OCI-LY7 (cell line): Measurements from ENCODE around the gene ZNF74.
"Not testable (repeated sequence)": the region's sequence is repeated elsewhere in the genome, so short reads cannot be mapped to it uniquely, and the experiment has no call there.

Experiments used
- EZH2phosphoT487 ChIP-seq: fragments of 200-600 bp; sonication (generic); IDR thresholded peaks from 2 replicates; pipeline ENCODE4 v1.6.1; 2018; ENCODE audit warnings: low read depth, borderline replicate concordance, mild to moderate bottlenecking, mixed run types, antibody characterized with exemption, low read length, moderate library complexity, mixed read lengths
- TF ChIP-seq, protein P1 (sequence below): fragments of 200-600 bp; sonication (generic); conservative IDR thresholded peaks from 2 replicates; pipeline ENCODE4 v1.5.1; 2014; ENCODE audit warnings: mild to moderate bottlenecking, antibody characterized with exemption, low read length, moderate library complexity, mixed read lengths

DNA sequence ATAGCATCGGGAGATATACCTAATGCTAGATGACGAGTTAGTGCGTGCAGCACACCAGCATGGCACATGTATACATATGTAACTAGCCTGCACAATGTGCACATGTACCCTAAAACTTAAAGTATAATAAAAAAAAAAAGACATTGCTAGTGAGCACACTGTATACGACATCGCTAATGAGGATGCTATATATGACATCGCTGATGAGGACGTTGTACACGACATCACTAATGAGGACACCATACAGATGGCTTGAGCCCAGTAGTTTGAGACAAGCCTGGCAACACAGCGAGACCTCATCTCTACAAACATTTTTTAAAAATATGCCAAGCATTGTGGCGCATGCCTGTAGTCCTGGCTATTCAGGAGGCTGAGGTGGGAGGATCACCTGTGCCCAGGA, 31.5 kb upstream of the ZNF74 start:
- TF ChIP-seq, protein P1, sequence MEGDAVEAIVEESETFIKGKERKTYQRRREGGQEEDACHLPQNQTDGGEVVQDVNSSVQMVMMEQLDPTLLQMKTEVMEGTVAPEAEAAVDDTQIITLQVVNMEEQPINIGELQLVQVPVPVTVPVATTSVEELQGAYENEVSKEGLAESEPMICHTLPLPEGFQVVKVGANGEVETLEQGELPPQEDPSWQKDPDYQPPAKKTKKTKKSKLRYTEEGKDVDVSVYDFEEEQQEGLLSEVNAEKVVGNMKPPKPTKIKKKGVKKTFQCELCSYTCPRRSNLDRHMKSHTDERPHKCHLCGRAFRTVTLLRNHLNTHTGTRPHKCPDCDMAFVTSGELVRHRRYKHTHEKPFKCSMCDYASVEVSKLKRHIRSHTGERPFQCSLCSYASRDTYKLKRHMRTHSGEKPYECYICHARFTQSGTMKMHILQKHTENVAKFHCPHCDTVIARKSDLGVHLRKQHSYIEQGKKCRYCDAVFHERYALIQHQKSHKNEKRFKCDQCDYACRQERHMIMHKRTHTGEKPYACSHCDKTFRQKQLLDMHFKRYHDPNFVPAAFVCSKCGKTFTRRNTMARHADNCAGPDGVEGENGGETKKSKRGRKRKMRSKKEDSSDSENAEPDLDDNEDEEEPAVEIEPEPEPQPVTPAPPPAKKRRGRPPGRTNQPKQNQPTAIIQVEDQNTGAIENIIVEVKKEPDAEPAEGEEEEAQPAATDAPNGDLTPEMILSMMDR, result not testable (repeated sequence)
- not testable (repeated sequence) for TF ChIP-seq EZH2phosphoT487
